Measurements from ENCODE around the gene LGALS9. TPM values are rescaled to one million over a fixed set of nuclear protein-coding genes. Genes with fewer than 3 reads are reported as not detected.
A peak's percentile ranks its signal among the peaks of the same experiment; 100 is the strongest.
"Not testable (repeated sequence)": the region's sequence is repeated elsewhere in the genome, so short reads cannot be mapped to it uniquely, and the experiment has no call there.

LGALS9 gene
- total RNA-seq, 2 experiments from 2014 or later = 150 to 305 TPM

DNA sequence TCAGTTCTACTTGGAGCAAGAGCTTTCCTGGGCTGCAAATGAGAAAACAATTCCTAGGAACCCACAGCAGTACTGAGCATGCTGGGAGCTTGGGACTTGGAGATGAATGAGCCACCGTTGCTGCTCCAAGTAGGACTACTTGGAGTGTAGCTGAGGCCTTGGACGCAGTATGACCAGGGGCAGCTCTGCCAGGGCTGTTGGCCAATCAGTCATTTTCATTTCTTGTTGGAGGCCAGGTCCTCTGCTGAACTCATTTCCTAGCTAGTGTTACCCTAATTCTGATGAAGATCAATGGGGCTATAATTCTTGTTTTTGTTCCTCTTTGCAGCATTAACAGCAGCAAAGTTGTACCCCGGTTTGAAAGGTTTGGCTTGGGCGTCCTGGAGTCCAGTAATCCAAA, 8.0 kb upstream of the LGALS9 start:
- Mint-ChIP-seq H3K36me3 (peaks cover 35% of the 10 kb centered on the region), H3K9me3 (ENCODE audit: low read depth) (no peaks in the 10 kb centered on the region), H3K4me1 (peaks cover 24% of the 10 kb centered on the region), H3K27ac (no peak overlapping the region), H3K27me3 (no peaks in the 10 kb centered on the region), H3K4me3 (no peak overlapping the region)
- CTCF ChIA-PET = interaction anchor here (2.0 to 4.8 kb wide), 2 partner anchors 9 to 23 kb away, joined by 8 to 16 read pairs; no protein-coding TSS in a partner anchor
- DNase-seq = no peak
- no peak for ATAC-seq

DNA sequence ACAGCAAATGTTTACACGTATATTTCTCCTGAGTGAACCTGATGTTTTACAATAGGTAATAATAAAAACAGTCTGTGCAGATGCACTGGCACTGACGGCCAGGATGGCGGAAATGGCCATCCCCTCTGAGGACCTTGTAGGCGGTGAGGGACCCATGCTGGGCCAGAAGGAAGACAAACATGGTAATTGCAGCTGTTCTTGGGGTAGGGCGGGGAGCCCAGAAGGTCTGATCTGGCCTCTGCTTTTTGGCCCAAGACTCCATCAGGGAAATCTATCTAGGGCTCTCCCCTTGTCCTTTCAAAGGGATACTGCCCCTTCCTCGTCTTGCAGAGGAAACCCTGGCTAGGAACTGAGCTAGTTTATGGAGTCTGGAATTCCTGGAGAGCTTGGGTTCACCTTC, 7.4 kb upstream of the LGALS9 start:
- CTCF ChIA-PET = interaction anchor here (2.0 to 4.8 kb wide), 2 partner anchors 8 to 24 kb away, joined by 8 to 16 read pairs; no protein-coding TSS in a partner anchor
- no peak overlapping the region for H3K27ac Mint-ChIP-seq

DNA sequence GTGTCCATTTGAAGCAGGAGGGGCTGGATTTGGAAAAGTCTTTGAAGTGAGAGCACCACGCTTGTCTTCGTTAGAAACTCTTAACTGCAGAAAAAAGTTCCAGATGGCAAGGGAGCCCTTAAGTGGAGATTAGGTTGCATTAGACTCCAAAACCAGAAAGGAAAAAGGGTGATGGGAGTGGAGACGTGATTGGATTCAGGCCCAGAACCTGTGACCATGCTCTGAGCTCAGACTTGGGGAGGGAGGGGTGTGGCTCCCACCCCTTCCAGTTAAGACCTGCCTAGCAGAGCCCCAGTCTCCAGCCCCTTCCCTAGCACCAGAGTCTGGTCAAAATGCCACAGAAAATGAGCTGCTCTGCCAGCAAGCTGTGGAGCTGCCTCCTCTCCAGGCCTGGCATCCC, 6.4 kb upstream of the LGALS9 start:
- H3K27me3 Mint-ChIP-seq = no peaks in the 10 kb centered on the region
- peaks cover 37% of the 10 kb centered on the region for H3K4me1 Mint-ChIP-seq
- peaks cover 30% of the 10 kb centered on the region for H3K36me3 Mint-ChIP-seq
- H3K27ac Mint-ChIP-seq = no peak overlapping the region
- no peaks in the 10 kb centered on the region for H3K9me3 Mint-ChIP-seq (ENCODE audit: low read depth)
- CTCF ChIA-PET = interaction anchor here (0.8 to 4.8 kb wide), 3 partner anchors 19 to 27 kb away, joined by 3 to 16 read pairs (median 4); no protein-coding TSS in a partner anchor
- ATAC-seq (no peak), DNase-seq (no peak)
- no peak overlapping the region for H3K4me3 Mint-ChIP-seq

More for the DNA sequence above, 7.4 kb upstream of the LGALS9 start:
- Mint-ChIP-seq H3K9me3 (ENCODE audit: low read depth) (no peaks in the 10 kb centered on the region), H3K27me3 (no peaks in the 10 kb centered on the region), H3K4me3 (no peak overlapping the region), H3K36me3 (peaks cover 30% of the 10 kb centered on the region), H3K4me1 (peaks cover 30% of the 10 kb centered on the region)
- ATAC-seq (no peak), DNase-seq (no peak)

DNA sequence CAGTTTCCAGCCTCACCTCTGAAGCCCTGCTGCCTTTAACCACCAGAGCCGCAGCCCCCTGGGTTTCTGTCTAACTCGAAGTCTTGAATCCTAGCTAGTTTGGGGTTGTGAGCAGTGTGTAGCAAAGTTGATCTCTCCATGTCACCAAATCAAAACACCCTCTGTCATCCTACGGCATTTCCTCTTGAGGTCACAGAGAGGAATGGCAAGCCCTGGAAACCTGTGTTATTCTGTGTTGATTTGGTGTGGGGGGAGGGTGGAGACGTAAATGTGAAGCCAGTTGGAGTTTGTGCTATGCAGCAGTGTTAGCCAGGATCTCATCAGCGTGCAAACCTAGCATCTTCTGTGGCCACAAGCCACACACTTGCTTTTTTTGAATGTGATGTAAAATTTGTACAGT, 5.1 kb upstream of the LGALS9 start:
- Mint-ChIP-seq H3K9me3 (ENCODE audit: low read depth) (no peaks in the 10 kb centered on the region), H3K4me1 (peaks cover 37% of the 10 kb centered on the region), H3K4me3 (no peak overlapping the region), H3K36me3 (peaks cover 27% of the 10 kb centered on the region), H3K27ac (no peak overlapping the region), H3K27me3 (no peaks in the 10 kb centered on the region)
- DNase-seq = no peak
- CTCF ChIA-PET = interaction anchor here (1.0 kb wide), 2 partner anchors 26 to 29 kb away, joined by 3 read pairs; no protein-coding TSS in a partner anchor
- no peak for ATAC-seq

DNA sequence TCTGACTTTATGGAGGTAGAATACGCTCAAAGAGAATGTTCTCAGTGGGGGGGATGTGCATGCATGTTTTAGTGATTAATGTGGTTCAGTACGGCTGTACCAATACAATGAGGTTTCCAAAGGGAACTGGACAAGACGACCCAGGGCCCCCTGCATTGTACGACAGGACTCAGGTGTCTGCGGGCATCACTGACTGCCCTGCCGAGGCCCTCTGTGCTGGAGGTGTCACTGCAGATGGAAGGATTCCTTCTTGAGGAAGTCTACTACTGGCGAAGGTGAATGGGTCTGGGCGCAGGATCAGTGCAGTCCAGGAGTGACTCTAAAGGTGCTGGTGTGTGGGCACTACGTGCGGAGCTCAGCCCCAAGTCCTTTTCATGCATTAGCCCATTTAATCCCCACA, 3.5 kb upstream of the LGALS9 start:
- no peak for DNase-seq
- CTCF ChIA-PET = interaction anchor here (1.5 to 1.9 kb wide), 3 partner anchors 19 to 389 kb away, joined by 3 to 5 read pairs (median 3); no protein-coding TSS in a partner anchor
- Mint-ChIP-seq H3K36me3 (peaks cover 31% of the 10 kb centered on the region), H3K4me3 (no peak overlapping the region), H3K4me1 (peaks cover 40% of the 10 kb centered on the region), H3K27ac (no peak overlapping the region), H3K9me3 (ENCODE audit: low read depth) (no peaks in the 10 kb centered on the region), H3K27me3 (no peaks in the 10 kb centered on the region)
- ATAC-seq = no peak

DNA sequence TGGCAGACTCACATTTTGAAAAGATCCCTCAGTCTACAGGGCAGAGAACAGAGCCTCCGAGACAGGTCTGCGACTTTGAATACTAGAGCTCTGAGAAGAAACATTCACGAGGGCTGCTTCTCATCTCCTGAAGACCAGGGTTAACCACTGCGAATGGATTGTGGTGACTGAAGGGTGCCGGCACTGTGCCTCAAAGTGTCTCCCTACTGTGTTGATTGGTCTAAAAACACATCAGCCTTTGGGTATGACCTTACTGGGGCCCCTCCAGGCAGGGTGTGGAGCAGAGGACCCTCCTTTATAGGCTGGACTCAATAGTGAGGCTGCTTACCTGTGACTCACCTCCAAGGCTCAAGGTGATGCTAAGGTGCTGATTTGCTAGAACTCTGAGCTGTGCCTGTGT, 2.6 kb upstream of the LGALS9 start:
- H3K4me1 Mint-ChIP-seq = peaks cover 48% of the 10 kb centered on the region
- peaks cover 24% of the 10 kb centered on the region for H3K36me3 Mint-ChIP-seq
- CTCF ChIA-PET = interaction anchor here (0.9 to 1.9 kb wide), 4 partner anchors 18 to 390 kb away, joined by 3 to 5 read pairs (median 3); no protein-coding TSS in a partner anchor
- no peaks in the 10 kb centered on the region for H3K27me3 Mint-ChIP-seq
- DNase-seq (peak; percentile 68), ATAC-seq (peak; percentile 26)
- H3K9me3 Mint-ChIP-seq (ENCODE audit: low read depth) = no peaks in the 10 kb centered on the region
- H3K27ac Mint-ChIP-seq = peak overlapping the region; percentile 35
- H3K4me3 Mint-ChIP-seq = no peak overlapping the region

DNA sequence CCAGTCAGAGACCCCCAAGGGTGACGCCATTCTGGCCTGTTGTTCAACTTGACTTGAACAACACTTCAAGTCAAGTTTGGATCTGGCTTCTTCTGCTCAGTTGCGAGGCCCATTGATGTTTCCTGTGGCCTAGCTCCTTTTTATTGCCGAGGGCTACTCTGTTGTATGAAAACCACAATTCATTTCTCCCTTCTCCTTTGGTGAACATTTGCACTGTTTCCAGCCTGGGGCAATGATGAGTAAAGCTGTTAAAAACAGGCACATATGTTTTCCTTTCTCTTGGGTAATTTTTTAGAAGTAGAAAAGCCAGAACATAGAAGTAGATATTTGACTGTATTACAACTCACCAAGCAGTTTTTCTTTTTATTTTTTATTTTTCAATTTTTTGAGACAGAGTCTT, 1.7 kb upstream of the LGALS9 start:
- CTCF ChIA-PET = interaction anchor here (1.5 to 1.8 kb wide), 2 partner anchors 15 to 24 kb away, joined by 3 to 5 read pairs; no protein-coding TSS in a partner anchor

DNA sequence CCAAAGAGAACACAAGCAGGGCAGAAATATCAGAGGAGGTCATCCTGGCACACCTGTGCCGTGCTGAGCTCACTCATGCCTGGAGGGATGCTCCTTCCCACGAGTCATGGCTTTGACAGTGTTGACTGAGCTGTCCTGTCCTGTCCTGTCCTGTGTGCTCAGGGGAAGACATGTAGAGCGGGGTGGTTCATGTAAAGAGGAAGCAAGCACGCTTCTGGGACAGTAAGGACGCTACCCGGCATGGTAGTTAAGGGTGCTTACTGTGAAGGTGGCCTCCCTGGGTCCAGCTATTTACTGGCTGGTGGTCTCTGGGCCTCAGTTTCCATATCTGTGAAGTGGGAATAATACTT, 398 bp downstream of the LGALS9 start:
- Mint-ChIP-seq H3K36me3 (peaks cover 31% of the 10 kb centered on the region), H3K4me1 (peaks cover 68% of the 10 kb centered on the region), H3K9me3 (ENCODE audit: low read depth) (no peaks in the 10 kb centered on the region), H3K27ac (peak overlapping the region; percentile 94), H3K27me3 (no peaks in the 10 kb centered on the region), H3K4me3 (peak overlapping the region; percentile 93)
- ATAC-seq (peak; percentile 73), DNase-seq (no peak)
- CTCF ChIA-PET = interaction anchor here (0.6 to 4.8 kb wide), 10 partner anchors 9 to 125 kb away, joined by 3 to 32 read pairs (median 8); no protein-coding TSS in a partner anchor

More for the DNA sequence above, 1.7 kb upstream of the LGALS9 start:
- not testable (repeated sequence) for H3K9me3 Mint-ChIP-seq (ENCODE audit: low read depth); H3K4me3 Mint-ChIP-seq; H3K27me3 Mint-ChIP-seq; ATAC-seq; DNase-seq
- Mint-ChIP-seq H3K36me3 (peaks cover 23% of the 10 kb centered on the region), H3K27ac (peak overlapping the region; percentile 16), H3K4me1 (peaks cover 56% of the 10 kb centered on the region)

DNA sequence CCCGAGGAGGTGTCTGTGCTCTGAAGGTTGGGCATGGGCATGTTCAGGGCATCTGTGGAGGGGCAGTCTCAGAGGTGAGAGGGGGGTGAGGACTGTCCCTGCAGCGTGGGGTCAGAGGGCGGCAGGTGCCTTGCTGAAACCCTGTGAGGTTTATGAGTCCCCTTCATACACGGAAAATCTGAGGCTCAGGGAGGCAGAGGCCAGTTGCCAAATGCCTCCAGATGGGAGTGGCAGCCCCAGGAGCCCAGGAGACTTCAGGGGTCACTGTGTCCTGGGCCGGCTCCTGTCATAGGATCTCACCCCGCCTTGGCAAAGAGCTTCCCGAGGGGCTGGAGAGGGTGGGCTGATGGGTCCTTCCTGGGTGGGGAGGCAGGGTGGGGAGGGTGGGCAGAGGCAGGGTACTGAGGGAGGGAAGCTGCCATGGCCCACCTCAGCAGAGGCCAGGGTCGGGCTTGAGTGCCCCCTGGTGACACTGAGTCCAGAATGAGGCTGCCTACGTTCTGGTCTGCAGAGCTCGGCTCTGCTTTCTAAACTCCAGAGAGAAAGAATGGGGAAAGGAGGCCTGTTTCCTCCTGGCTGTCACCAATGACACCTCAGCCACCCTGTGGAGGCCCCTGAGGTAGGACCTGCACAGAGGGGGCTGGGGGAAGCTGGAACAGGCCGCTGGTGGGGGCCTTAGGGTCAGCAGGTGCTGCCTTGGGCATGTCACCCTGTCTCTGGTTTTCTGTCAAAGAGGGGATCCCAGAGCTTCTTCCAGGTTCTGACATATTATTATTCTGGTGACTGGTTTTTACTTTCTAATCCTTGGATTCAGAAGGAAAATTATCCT, 1.1 kb downstream of the LGALS9 start:
- H3K27me3 Mint-ChIP-seq = no peaks in the 10 kb centered on the region
- H3K4me3 Mint-ChIP-seq = peak overlapping the region; percentile 93
- CTCF ChIA-PET = interaction anchor here (0.6 to 4.8 kb wide), 13 partner anchors 9 to 395 kb away, joined by 3 to 32 read pairs (median 6); no protein-coding TSS in a partner anchor
- no peaks in the 10 kb centered on the region for H3K9me3 Mint-ChIP-seq (ENCODE audit: low read depth)
- peaks cover 70% of the 10 kb centered on the region for H3K4me1 Mint-ChIP-seq
- H3K27ac Mint-ChIP-seq = peak overlapping the region; percentile 94
- no peak for ATAC-seq
- H3K36me3 Mint-ChIP-seq = peaks cover 30% of the 10 kb centered on the region
- DNase-seq = no peak

DNA sequence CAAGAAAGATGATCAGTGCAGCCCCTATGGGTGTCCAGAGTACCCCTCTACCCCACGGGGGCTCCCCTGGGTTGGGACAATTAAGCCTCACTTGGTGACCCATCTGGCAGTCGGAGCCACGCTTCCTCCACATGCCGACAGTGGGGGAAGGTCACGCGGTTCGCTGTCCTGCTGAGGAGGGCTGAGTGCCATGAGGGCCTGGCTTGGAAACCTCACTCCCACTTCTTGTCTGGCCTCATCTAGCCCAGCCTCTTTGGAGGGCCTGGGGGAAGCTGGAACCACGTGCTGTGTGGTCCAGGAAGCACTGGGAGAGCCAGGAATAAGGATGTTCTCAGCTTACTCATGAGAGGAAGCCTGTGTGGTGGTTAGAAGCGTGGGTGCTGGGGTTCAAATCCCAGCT, 1.8 kb downstream of the LGALS9 start:
- Mint-ChIP-seq H3K4me3 (peak overlapping the region; percentile 93), H3K4me1 (peaks cover 66% of the 10 kb centered on the region), H3K36me3 (peaks cover 26% of the 10 kb centered on the region), H3K27ac (peak overlapping the region; percentile 94)
- CTCF ChIA-PET = interaction anchor here (0.7 to 4.8 kb wide), 12 partner anchors 9 to 33 kb away, joined by 3 to 32 read pairs (median 7); no protein-coding TSS in a partner anchor
- not testable (repeated sequence) for H3K27me3 Mint-ChIP-seq; ATAC-seq; H3K9me3 Mint-ChIP-seq (ENCODE audit: low read depth); DNase-seq

DNA sequence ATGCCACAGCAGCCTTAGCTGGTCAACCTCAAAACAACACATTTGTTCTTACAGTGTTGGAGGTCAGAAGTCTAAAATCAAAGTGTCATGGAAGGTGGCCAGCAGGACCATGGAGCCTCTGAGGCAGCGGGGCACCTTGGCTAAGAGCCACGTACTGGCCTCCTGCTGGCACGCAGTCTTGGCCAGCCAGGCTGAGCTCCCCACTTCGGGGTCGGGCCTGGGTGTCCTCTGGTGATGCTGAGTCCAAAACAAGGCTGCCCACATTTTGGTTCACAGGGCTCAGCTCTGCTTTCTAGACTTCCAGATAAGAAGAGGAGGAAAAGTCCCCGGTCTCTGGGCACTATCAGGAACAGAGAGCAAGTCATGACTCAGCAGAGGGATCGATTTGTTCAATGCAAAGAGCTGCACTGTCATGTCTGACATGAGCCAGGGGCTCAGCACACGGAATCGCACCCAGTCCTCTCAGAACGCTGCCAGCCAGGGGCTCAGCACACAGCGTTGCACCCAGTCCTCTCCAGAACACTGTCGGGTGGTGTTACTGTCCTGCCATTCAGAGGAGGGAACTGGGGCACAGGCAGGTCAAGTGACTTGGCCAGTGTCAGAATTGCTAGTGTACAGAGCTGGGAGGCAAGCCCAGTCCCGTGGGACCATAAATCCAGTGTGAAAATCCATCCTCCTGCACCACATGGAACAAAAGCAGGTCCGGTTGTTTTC, 2.5 kb downstream of the LGALS9 start:
- H3K4me1 Mint-ChIP-seq = peaks cover 59% of the 10 kb centered on the region
- DNase-seq = no peak
- H3K4me3 Mint-ChIP-seq = peak overlapping the region; percentile 93
- no peak for ATAC-seq
- peak overlapping the region; percentile 43 for H3K27ac Mint-ChIP-seq
- H3K36me3 Mint-ChIP-seq = peaks cover 26% of the 10 kb centered on the region
- H3K27me3 Mint-ChIP-seq = no peaks in the 10 kb centered on the region
- CTCF ChIA-PET = interaction anchor here (0.7 to 4.8 kb wide), 7 partner anchors 13 to 34 kb away, joined by 3 to 25 read pairs (median 8); no protein-coding TSS in a partner anchor
- H3K9me3 Mint-ChIP-seq (ENCODE audit: low read depth) = no peaks in the 10 kb centered on the region

DNA sequence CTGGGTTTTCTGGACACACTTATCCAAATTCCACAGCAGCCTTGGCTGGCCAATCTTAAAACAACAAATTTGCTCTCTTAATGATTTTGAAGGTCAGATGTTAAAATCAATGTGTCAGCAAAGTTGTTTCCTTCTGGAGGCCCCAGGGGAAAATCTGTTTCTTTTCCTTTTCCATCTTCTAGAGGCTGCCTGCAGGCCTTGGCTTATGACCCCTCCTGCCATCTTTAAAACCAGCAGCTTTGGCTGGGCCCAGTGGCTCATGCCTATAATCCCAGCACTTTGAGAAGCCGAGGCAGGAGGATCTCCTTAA, 3.0 kb downstream of the LGALS9 start:
- Mint-ChIP-seq H3K4me3 (no peak overlapping the region), H3K27me3 (no peaks in the 10 kb centered on the region), H3K36me3 (peaks cover 28% of the 10 kb centered on the region), H3K4me1 (peaks cover 55% of the 10 kb centered on the region), H3K27ac (no peak overlapping the region), H3K9me3 (ENCODE audit: low read depth) (no peaks in the 10 kb centered on the region)
- no peak for ATAC-seq
- no peak for DNase-seq
- CTCF ChIA-PET = interaction anchor here (1.1 to 4.8 kb wide), 4 partner anchors 17 to 34 kb away, joined by 3 to 25 read pairs (median 8); no protein-coding TSS in a partner anchor

DNA sequence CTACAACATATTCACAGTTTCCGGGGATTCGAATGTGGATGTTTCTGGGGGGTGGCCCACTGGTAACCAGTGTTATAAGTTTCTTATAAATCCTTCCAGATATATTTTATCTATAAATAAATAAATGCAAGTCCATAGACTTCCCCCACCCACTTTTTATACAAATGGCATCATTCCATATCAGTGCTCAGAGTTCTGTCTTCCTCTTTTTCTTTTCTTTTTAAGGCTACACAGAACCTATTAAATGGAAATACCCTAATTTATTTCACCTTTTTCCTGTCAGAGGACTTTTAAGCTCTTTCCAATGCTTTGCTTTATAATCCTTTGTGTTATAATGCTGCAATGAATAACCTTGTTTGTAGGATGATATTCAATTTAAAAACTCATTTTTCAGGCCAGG, 3.8 kb downstream of the LGALS9 start:
- Mint-ChIP-seq H3K36me3 (peaks cover 28% of the 10 kb centered on the region), H3K27me3 (no peaks in the 10 kb centered on the region), H3K4me3 (no peak overlapping the region), H3K27ac (peak overlapping the region; percentile 34), H3K4me1 (peaks cover 50% of the 10 kb centered on the region), H3K9me3 (ENCODE audit: low read depth) (no peaks in the 10 kb centered on the region)
- CTCF ChIA-PET = interaction anchor here (0.6 to 1.1 kb wide), 3 partner anchors 23 to 300 kb away, joined by 3 read pairs; no protein-coding TSS in a partner anchor
- DNase-seq (no peak), ATAC-seq (no peak)

Data from activated CD8-positive, alpha-beta memory T cell treated with anti-CD3 and anti-CD28 coated beads, Interleukin-2, amount 10 ng/mL, durations not matched to agents 7 days and 5 days (primary cell).